ENCODE measurements around the gene SCP2. TPM values are rescaled to one million over a fixed set of nuclear protein-coding genes. Genes with fewer than 3 reads are reported as not detected.

SCP2 gene
- total RNA-seq, 1 donor from 2014 or later = 89.8 TPM

DNA sequence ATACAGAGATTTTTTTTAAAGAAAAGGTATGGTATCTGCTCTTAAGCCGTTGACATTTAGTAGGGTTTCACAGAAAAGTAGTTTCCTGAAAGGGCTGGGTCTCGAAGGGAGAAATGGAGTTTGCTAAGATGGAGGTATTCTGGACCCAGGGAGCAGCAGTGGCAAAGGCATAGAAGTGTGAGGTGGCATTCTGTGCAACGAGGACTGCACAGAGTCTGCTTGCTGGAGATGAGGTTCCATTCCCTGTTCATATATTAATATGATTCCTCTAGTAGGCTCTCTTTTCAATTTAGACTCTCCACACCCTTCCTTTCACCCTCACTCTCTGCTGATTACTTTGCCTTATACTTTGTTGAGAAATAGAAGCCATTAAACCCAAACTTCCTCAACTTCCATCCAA lies 96.5 kb downstream of the SCP2 start:
- DNase-seq (ENCODE audit: low read depth) (no peak), FAIRE-seq (no peak)
- Histone ChIP-seq H3K4me2 (ENCODE audit: low read length) (no peak overlapping the region), H3K79me2 (ENCODE audit: insufficient read depth, low read length) (peaks cover 56% of the 10 kb centered on the region), H3K4me1 (ENCODE audit: insufficient read depth, low read length) (peaks cover 8% of the 10 kb centered on the region), H3K36me3 (ENCODE audit: insufficient read depth, low read length) (no peaks in the 10 kb centered on the region), H3K9ac (ENCODE audit: low read length) (no peak overlapping the region), H3K27me3 (ENCODE audit: insufficient read depth, low read length) (no peaks in the 10 kb centered on the region), H3K27ac (ENCODE audit: low read depth, low read length) (no peak overlapping the region), H3K9me3 (ENCODE audit: insufficient read depth, low read depth, low read length) (no peaks in the 10 kb centered on the region), H4K20me1 (ENCODE audit: insufficient read depth, low read length) (peaks cover 31% of the 10 kb centered on the region), H3K4me3 (ENCODE audit: insufficient read depth, low read depth, low read length) (no peak overlapping the region), H2AFZ (ENCODE audit: low read depth, low read length) (no peak overlapping the region)
- Mint-ChIP-seq H3K36me3 (ENCODE audit: low read depth, unreplicated experiment) (no peaks in the 10 kb centered on the region), H3K27me3 (ENCODE audit: low read depth, unreplicated experiment) (no peaks in the 10 kb centered on the region), H3K4me1 (ENCODE audit: low read depth, unreplicated experiment) (no peaks in the 10 kb centered on the region), H3K4me3 (ENCODE audit: unreplicated experiment) (no peak overlapping the region), H3K27ac (ENCODE audit: unreplicated experiment) (no peak overlapping the region), H3K9me3 (ENCODE audit: unreplicated experiment) (no peaks in the 10 kb centered on the region)
- no peak for TF ChIP-seq EZH2 (IDR thresholded peaks at IDR 0.05; ENCODE audit: insufficient read depth, low read length)
- TF ChIP-seq, protein P1, sequence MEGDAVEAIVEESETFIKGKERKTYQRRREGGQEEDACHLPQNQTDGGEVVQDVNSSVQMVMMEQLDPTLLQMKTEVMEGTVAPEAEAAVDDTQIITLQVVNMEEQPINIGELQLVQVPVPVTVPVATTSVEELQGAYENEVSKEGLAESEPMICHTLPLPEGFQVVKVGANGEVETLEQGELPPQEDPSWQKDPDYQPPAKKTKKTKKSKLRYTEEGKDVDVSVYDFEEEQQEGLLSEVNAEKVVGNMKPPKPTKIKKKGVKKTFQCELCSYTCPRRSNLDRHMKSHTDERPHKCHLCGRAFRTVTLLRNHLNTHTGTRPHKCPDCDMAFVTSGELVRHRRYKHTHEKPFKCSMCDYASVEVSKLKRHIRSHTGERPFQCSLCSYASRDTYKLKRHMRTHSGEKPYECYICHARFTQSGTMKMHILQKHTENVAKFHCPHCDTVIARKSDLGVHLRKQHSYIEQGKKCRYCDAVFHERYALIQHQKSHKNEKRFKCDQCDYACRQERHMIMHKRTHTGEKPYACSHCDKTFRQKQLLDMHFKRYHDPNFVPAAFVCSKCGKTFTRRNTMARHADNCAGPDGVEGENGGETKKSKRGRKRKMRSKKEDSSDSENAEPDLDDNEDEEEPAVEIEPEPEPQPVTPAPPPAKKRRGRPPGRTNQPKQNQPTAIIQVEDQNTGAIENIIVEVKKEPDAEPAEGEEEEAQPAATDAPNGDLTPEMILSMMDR (IDR thresholded peaks at IDR 0.05; ENCODE audit: insufficient read depth, low read depth, low read length) = no peak

DNA sequence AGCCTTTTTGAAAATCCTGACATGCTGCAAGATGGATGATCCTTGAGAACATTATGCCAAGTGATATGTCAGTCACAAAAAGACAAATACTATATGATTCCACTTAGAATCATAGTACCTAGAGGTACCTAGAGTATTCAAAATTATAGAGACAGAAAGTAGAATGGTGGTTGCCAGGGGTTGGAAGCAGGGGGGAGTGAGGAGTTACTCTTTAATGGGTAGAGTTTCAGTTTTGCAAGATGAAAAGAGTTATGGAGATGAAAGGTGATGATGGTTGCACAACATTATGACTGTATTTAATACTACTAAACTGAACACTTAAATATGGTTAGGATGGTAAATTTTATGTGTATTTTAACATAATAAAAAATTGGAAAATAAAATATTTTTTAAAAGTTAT lies 97.0 kb downstream of the SCP2 start:
- Mint-ChIP-seq H3K27ac (ENCODE audit: unreplicated experiment) (no peak overlapping the region), H3K36me3 (ENCODE audit: low read depth, unreplicated experiment) (peaks cover under 1% of the 10 kb centered on the region), H3K4me3 (ENCODE audit: unreplicated experiment) (no peak overlapping the region), H3K4me1 (ENCODE audit: low read depth, unreplicated experiment) (no peaks in the 10 kb centered on the region), H3K27me3 (ENCODE audit: low read depth, unreplicated experiment) (no peaks in the 10 kb centered on the region), H3K9me3 (ENCODE audit: unreplicated experiment) (no peaks in the 10 kb centered on the region)
- Histone ChIP-seq H3K9me3 (ENCODE audit: insufficient read depth, low read depth, low read length) (no peaks in the 10 kb centered on the region), H3K27ac (ENCODE audit: low read depth, low read length) (no peak overlapping the region), H3K27me3 (ENCODE audit: insufficient read depth, low read length) (no peaks in the 10 kb centered on the region), H3K36me3 (ENCODE audit: insufficient read depth, low read length) (no peaks in the 10 kb centered on the region), H3K4me3 (ENCODE audit: insufficient read depth, low read depth, low read length) (no peak overlapping the region), H2AFZ (ENCODE audit: low read depth, low read length) (no peak overlapping the region), H3K79me2 (ENCODE audit: insufficient read depth, low read length) (peaks cover 56% of the 10 kb centered on the region), H3K4me2 (ENCODE audit: low read length) (no peak overlapping the region), H4K20me1 (ENCODE audit: insufficient read depth, low read length) (peaks cover 31% of the 10 kb centered on the region), H3K4me1 (ENCODE audit: insufficient read depth, low read length) (peaks cover 8% of the 10 kb centered on the region), H3K9ac (ENCODE audit: low read length) (no peak overlapping the region)
- DNase-seq (ENCODE audit: low read depth) = no peak
- TF ChIP-seq EZH2 (IDR thresholded peaks at IDR 0.05; ENCODE audit: insufficient read depth, low read length) = no peak
- TF ChIP-seq, protein P1 (IDR thresholded peaks at IDR 0.05; ENCODE audit: insufficient read depth, low read depth, low read length) = no peak
- FAIRE-seq = no peak

DNA sequence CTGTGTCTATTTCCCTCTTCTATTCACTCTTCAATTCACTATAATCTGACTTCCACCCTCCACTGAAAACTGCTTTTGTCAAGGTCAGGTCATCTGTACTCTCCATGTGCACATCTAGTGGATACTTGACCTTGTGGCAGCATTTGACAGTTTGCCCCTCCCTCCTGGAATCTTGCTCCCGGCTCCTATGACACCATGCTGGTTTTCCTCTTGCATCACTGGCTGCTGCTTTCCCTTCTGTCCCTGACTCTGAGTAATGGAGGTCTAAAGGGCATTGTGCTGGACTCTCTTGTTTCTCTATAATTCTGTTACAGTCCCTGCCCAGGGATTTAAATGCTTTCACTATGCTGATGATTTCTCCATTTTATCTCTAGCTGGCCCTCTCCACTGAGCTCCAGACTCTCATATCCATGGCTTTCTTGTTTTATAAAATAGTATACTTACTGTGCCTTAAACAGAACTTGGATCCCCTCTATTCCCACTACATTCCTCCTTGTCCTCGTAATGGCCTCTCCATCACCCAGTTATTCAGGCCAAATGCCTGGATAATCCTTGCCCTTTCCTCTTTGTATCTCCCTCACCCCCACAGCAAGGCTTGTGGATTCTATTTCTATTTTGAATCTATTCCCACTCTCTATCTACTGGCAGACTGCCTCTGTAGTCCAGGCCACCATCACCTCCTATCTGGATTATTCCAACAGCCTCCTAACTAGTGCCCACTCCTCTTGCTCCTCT lies 98.1 kb downstream of the SCP2 start:
- Mint-ChIP-seq H3K27me3 (ENCODE audit: low read depth, unreplicated experiment) (no peaks in the 10 kb centered on the region), H3K36me3 (ENCODE audit: low read depth, unreplicated experiment) (peaks cover 5% of the 10 kb centered on the region), H3K4me3 (ENCODE audit: unreplicated experiment) (no peak overlapping the region), H3K27ac (ENCODE audit: unreplicated experiment) (no peak overlapping the region), H3K9me3 (ENCODE audit: unreplicated experiment) (no peaks in the 10 kb centered on the region), H3K4me1 (ENCODE audit: low read depth, unreplicated experiment) (no peaks in the 10 kb centered on the region)
- Histone ChIP-seq H2AFZ (ENCODE audit: low read depth, low read length) (no peak overlapping the region), H3K9ac (ENCODE audit: low read length) (no peak overlapping the region), H3K36me3 (ENCODE audit: insufficient read depth, low read length) (no peaks in the 10 kb centered on the region), H3K79me2 (ENCODE audit: insufficient read depth, low read length) (peaks cover 51% of the 10 kb centered on the region), H3K9me3 (ENCODE audit: insufficient read depth, low read depth, low read length) (no peaks in the 10 kb centered on the region), H4K20me1 (ENCODE audit: insufficient read depth, low read length) (peaks cover 31% of the 10 kb centered on the region), H3K4me1 (ENCODE audit: insufficient read depth, low read length) (peaks cover 8% of the 10 kb centered on the region), H3K27ac (ENCODE audit: low read depth, low read length) (no peak overlapping the region), H3K27me3 (ENCODE audit: insufficient read depth, low read length) (no peaks in the 10 kb centered on the region), H3K4me3 (ENCODE audit: insufficient read depth, low read depth, low read length) (no peak overlapping the region), H3K4me2 (ENCODE audit: low read length) (peak overlapping the region; percentile 25)
- peak; percentile 70 for DNase-seq (ENCODE audit: low read depth)
- FAIRE-seq = no peak
- TF ChIP-seq, protein P1 (IDR thresholded peaks at IDR 0.05; ENCODE audit: insufficient read depth, low read depth, low read length) = no peak
- no peak for TF ChIP-seq EZH2 (IDR thresholded peaks at IDR 0.05; ENCODE audit: insufficient read depth, low read length)

Data from astrocyte (in vitro differentiated cells and primary cell).